NCI-H1694 treated with DMSO at 0.1 percent for 48 hours (cell line): Measurements from ENCODE around the gene RFNG.

Experiments
- DNase-seq: peaks from one replicate; lab custom pipeline; 2025; lab: John Stamatoyannopoulos, UW

RFNG gene

DNA sequence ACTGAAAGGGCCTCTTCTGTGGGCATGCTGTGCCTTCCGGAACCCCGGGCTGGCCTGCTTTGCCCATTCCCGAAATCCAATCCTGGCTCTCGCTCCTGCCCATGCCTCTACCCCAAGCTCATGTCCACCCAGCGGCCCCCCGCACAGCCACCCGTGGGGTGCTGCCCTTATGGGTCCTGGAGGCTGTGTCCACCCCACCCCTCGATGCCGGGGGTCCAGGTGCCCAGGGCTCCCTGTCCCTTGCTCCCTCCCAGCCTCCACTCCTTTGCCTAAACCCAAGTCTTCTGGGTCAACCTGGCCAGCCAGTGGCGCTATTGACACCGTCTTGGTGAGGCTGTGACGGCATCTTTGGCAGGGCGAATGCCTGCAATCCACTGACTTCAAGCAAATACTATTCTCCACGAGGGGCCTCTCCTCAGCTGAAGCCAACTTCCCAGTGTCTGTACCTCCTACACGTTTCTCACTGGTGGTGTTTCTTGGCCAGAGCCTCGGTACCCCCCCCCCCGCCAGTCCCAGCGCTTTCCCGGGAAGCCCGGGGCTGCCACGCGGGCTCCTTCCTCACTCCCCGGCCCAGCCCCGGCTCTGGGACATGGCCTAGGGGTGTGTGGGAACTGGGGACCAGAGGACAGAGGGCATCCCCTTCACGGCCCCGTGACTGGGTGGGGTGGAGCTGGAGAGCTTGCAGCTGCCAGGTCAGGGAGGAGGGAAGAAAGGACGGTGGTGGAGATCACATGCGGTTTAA, 26.2 kb upstream of the RFNG start:
- DNase-seq, result no peak

DNA sequence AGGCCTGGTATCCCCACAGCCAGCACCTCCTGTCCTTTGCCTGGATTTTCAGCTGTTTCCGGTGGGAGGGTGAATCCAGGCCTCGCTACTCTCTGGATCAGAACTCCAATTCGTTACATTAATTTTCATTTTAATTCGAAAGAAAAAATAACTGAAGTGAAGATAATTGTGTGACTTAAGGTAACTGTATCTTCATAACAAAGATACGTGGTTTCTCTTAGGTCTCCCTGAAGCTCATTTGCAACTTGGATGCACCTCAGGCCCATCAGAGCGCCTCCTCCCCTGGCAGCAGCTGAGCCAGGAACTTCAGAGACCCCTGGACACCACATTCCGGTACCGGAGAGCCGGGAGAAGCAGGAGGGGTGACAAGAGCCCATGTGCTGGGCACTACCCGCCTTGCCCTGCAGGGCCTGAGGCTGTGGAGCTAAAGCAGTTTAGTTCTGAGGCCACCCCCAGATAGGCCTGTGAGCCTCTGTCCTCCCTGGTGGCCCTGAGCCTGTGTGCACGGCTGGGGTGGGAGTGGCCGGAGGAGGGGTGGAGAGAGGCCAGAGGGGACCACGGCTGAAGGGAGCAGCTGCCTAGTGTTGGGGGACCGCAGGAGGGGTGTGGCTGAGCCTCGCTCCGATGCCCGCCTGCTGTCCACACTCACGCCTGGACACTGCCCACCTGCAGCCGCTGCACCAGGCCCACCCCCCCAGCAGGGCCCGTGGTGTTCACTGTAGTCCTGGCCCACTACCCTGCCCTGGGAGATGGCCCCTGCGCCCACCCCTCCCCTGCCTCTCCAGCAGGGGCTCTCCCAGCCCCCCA, 25.4 kb upstream of the RFNG start:
- no peak for DNase-seq

GRCh38 chr17:82076018-82076784, 24.6 kb upstream of the RFNG start:
- DNase-seq, result no peak

DNA sequence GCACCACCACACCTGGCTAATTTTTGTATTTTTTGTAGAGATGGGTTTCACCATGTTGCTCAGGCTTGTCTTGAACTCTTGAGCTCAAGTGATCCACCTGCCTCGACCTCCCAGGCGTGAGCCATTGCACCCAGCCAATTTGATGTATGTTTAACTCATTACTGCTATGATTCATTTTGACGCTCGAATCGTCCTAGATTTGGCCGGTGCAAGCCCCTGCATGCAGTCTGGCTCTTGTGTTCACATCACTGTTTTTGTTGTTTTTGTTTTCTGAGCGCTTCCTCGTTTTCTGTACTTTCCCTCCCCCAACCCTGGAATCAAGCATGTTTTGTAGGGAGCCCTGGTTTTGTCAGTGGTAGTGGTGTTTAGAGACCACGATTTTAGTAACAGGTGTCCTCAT, 21.8 kb upstream of the RFNG start:
- DNase-seq, result no peak

- no peak for DNase-seq
Measured at GRCh38 chr17:82072827-82073226, 21.2 kb upstream of the RFNG start.

DNA sequence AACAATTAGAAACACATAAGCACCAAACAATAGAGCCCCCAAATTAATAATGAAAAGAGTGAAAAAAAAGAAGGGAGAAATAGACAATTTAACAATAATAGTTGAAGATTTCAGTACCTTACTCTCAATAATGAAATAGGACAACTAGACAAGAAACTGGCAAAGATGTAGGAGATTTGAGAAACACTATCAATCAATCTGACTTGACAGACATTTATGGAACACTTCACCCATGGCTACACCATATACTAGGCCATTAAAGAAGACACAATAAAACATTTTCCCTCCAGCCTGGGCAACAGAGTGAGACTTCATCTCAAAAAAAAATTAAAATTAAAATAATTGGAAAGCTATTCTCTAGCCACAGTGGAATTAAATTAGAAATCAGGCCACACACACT, 19.0 kb upstream of the RFNG start:
- no peak for DNase-seq

- DNase-seq, result no peak
Measured at GRCh38 chr17:82065638-82066303, 14.2 kb upstream of the RFNG start, which contains the start of gene DUS1L. Gene DUS1L, minus strand, starts transcription at chr17:82065804. Its CDS starts 745 bp downstream, at chr17:82065059.

DNA sequence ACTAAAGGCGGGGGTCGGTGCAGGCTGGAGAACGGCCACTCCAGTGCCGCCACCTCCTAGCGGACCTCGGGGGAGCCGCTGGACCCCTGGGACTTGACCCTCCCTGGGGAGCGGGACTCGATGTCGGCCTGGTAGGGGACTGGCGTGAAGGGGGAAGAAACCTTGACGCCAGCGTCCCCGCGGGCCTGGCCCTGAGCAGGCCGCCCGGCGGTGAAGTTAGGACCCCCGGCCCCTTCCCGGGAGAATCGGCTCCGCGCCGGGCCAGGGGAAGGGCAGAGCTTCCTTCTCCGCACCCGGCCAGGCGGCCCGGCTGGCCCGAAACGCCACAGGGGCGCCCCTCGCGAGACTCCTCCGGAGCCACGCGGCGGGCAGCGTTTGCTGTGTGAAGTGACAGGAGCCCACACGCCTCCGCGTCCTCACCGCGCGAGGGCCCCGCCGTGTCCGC, 13.6 kb upstream of the RFNG start:
- DNase-seq, result no peak

- DNase-seq, result no peak
Measured at GRCh38 chr17:82064433-82065192, 13.0 kb upstream of the RFNG start.

GRCh38 chr17:82063424-82064415, 12.1 kb upstream of the RFNG start:
- DNase-seq, result no peak

GRCh38 chr17:82062984-82063368, 11.4 kb upstream of the RFNG start:
- no peak for DNase-seq

DNA sequence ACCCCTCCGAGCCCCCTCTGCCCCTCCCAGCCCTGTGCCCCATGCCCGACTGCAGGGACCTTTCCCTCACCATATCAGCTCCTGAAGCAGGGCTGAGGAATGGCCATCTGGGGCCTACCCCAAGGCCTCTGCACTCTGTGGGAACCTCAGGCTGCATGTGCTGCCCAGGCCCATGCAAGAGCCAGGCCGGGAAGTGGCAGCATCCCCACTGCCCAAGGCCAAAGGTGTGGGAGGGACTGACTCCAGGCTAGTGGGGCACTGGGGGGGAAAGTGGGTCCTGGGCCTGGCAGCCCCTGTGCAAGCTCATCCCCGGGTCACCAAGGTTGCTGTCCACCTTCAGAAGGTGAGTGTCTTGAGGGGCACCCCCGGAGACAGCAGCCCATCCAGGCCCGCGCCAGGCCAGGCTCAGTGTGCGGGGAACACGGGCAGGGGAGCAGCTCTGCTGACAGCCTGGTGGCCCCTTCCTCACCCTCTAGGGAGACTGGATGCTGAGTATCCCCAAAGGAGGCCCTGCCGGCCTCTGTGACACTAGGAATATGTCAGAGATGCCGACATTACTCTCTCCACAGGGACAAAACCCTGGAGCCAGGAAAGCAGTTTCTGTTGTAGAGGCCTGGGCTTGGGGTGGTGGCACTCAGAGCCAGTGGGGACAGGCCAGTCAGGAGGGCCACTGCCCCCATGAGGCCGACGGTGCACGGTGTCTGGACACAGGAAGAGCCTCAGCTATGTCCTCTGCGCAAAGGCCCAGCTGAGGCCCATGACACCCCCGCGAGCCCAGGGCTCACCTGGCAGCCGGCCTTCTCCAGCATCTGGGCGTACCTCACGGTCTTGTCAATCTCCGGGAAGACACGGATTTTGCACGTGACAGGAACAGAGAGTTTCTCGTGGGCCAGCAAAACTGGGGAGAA, 10.7 kb upstream of the RFNG start:
- no peak for DNase-seq

GRCh38 chr17:82061047-82061925, 9.7 kb upstream of the RFNG start:
- no peak for DNase-seq

DNA sequence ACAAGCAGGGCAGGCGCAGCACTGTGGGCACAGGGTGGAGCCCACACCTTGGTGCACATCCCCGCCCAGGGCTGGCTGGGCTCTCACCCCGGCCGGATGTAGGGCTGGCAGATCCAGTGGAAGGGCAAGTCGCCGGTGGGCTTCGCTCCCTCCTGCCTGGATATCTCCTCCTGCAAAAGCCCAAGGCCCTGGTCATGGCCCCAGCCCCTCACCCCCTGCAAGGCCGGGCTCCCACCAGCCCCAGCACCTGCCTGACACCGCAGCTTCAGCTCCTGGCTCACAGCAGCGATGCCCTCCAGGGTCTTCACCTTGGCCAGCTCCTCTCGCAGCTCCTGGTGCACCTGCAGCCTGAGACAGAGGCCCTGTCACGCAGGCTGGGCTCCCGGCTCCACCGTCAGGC, 9.0 kb upstream of the RFNG start:
- no peak for DNase-seq

- DNase-seq, result no peak
Measured at GRCh38 chr17:82060001-82060380, 8.4 kb upstream of the RFNG start.

DNA sequence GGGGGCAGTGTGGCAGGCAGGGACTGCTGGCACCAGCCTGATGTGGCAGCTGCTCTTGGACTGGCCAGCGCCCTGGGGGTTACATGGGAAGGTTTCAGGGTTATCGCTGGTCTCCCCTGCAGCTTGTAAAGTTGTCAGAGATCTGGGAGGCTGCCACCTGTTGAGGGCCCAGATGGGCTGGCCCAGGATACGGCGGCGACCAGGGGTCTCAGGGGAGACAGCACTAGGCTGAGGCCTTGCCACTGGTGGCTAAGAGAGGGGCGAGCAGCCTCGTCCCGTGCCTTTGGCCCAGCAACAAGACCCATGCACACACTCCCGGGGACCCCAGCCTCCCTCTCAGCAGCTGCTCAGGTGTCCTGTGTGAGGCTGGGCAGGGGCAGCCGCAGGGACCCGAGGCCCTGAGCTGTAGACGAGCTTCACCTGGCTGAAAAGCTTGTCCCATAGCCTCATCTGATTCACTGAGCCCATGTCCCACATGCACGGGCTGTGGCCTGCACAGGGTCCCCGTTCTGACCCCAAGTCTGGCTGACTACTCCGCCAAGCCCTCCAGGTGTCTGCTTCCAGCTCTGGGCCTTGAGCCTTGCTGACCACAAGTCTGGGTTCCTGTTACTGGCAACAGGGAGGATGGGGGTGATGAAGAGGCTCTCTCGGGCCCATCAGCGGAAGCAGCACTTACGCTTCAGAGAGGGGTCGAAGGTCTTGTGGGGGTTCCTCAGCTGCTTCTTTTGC, 7.8 kb upstream of the RFNG start:
- no peak for DNase-seq

DNA sequence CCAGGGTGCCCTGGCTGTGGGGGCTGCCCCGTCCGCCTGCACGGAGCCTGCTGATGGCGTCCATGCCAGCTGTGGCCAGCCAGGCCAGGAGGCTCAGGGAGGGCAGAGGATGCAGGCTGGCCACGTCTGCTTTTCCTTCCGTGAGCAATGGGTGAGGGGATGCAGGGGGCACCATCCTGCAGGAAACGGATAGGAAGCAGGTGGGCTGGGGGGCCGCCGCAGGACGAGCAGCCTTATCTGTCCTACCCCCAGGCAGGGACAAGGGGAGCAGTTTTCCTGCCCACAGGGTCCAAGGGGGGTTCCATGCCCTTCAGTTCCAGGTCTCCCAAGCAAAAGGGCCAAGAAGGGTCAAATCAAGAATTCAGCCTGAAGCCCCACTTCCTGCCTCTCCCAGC, 7.2 kb upstream of the RFNG start:
- no peak for DNase-seq
